ENCODE measurements around the gene ZNF430. TPM values are rescaled to one million over a fixed set of nuclear protein-coding genes. Genes with fewer than 3 reads are reported as not detected.

ZNF430 gene
- total and polyA plus RNA-seq, 8 donors = 2.1 to 9.1 (median 5.1) TPM

DNA sequence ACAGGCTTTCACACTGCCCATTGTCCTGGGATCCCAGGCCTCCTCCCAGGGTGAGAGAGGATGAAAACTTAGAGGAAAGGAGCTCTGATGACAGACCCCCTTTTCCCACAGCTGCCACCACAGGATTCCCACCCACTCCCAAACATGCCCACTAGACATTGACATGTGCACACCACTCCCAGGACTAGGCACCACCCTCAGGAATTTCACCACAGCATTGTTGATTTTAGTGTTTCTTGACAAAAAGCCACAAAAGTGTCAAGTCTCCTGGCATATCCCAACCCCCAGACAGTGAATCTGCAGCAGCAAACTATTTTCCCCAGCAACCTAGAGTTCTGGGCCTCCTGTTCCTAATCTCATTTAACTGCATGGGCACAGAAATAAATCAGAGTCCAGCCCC lies 71.7 kb downstream of the ZNF430 start:
- ATAC-seq = peak; percentile 50 to 93 (median 75)

GRCh38 chr19:21094347-21095025 lies 74.0 kb downstream of the ZNF430 start:
- FAIRE-seq (no peak), DNase-seq (no peak), ATAC-seq (no peak)
- Histone ChIP-seq H3K36me3 (no peaks in the 10 kb centered on the region), H3K27ac (no peak overlapping the region), H3K9me3 (no peaks in the 10 kb centered on the region), H3K27me3 (no peaks in the 10 kb centered on the region), H3K4me3 (no peak overlapping the region), H3K4me1 (peaks cover 0 to 7% (median 0%) of the 10 kb centered on the region in 3 donors)
- 96 to 100% methylated on average over 1 of the region's 1 CpG for WGBS, 2 donors
- intact Hi-C loops (cut with DNase I) = no loop called here
- TF ChIP-seq, protein P1, sequence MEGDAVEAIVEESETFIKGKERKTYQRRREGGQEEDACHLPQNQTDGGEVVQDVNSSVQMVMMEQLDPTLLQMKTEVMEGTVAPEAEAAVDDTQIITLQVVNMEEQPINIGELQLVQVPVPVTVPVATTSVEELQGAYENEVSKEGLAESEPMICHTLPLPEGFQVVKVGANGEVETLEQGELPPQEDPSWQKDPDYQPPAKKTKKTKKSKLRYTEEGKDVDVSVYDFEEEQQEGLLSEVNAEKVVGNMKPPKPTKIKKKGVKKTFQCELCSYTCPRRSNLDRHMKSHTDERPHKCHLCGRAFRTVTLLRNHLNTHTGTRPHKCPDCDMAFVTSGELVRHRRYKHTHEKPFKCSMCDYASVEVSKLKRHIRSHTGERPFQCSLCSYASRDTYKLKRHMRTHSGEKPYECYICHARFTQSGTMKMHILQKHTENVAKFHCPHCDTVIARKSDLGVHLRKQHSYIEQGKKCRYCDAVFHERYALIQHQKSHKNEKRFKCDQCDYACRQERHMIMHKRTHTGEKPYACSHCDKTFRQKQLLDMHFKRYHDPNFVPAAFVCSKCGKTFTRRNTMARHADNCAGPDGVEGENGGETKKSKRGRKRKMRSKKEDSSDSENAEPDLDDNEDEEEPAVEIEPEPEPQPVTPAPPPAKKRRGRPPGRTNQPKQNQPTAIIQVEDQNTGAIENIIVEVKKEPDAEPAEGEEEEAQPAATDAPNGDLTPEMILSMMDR (IDR thresholded peaks at IDR 0.05) = no peak

More for the DNA sequence above, 71.7 kb downstream of the ZNF430 start:
- Histone ChIP-seq H3K9me3 (no peaks in the 10 kb centered on the region), H3K27ac (peak overlapping the region in 1 of 4 donors; percentile 15), H3K36me3 (no peaks in the 10 kb centered on the region), H3K27me3 (no peaks in the 10 kb centered on the region), H3K4me1 (peaks cover 0 to 7% (median 0%) of the 10 kb centered on the region in 3 donors), H3K4me3 (no peak overlapping the region)
- intact Hi-C loops (cut with DNase I) = no loop called here
- FAIRE-seq = no peak
- peak in 3 of 6 donors; percentile 11 to 28 (median 22) for DNase-seq
- TF ChIP-seq, protein P1 (IDR thresholded peaks at IDR 0.05) = no peak

DNA sequence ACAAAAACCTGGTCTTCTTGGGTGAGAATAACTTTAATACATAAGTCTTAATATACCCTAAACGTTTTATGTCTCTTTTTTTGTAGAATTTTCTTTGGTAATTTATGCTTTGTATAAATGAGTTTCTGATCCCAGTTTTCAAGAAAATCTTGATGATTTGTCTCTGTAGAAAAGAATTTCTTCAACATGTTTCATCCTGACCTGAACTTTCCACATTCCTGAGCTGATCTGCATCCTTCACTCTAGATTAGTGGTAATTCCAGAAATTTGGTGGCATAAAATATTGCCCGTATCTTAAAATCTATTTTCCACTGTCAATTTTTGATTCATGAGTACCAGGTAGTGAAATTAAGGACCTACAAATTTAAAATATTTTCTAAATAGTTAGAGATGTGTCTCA lies 77.8 kb downstream of the ZNF430 start:
- TF ChIP-seq, protein P1 (IDR thresholded peaks at IDR 0.05) = no peak
- no peak for FAIRE-seq
- H3K4me3 ChIP-seq = no peak overlapping the region
- no peak overlapping the region for H3K27ac ChIP-seq
- 87 to 92% methylated on average over 2 of the region's 2 CpGs for WGBS, 2 donors
- no peaks in the 10 kb centered on the region for H3K36me3 ChIP-seq
- no peaks in the 10 kb centered on the region for H3K27me3 ChIP-seq
- no peak for DNase-seq
- no peaks in the 10 kb centered on the region for H3K4me1 ChIP-seq
- no peak for ATAC-seq
- intact Hi-C loops (cut with DNase I) = no loop called here
- H3K9me3 ChIP-seq = no peaks in the 10 kb centered on the region

DNA sequence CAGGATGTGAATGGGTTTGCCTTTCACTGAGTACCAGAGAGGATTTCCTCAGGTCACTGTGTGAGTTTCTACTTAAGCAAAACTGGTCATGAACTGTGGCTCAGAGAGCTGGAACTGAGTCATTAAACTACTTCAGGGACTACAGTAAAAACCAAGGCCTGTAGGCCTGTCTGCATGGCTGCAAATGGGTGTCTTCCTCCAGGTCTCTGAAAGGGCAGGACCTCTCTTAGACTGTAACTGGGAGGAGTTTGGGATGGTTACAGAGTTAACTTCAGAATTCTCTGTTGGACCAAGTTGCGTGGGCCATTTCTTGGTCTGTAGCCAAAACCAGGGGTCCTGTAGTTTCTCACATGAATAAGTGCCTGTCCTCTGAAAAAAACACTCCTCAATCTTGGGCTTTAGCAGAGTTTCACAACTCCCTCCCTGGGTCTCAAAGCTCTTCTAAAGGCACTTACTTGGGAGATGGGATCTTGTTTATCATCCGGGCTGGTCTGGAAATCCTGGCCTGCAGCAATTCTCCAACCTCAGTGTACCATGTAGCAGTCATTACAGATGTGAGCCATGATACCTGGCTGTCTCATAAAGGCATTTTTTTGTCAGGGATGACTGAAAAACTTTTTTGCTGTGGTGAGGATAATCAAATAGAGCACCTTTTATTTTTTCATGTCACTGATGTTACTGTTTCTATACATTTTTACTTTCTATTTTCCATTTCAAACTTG lies 81.2 kb downstream of the ZNF430 start:
- H3K27ac ChIP-seq = no peak overlapping the region
- no peak for FAIRE-seq
- DNase-seq = no peak
- no peak overlapping the region for H3K4me3 ChIP-seq
- H3K9me3 ChIP-seq = no peaks in the 10 kb centered on the region
- H3K36me3 ChIP-seq = no peaks in the 10 kb centered on the region
- no peaks in the 10 kb centered on the region for H3K27me3 ChIP-seq
- intact Hi-C loops (cut with DNase I) = no loop called here
- no peaks in the 10 kb centered on the region for H3K4me1 ChIP-seq
- peak in 1 of 4 donors; percentile 20 for ATAC-seq
- WGBS, 2 donors = 82 to 84% methylated on average over 2 of the region's 2 CpGs
- TF ChIP-seq, protein P1 (IDR thresholded peaks at IDR 0.05) = no peak

- H3K4me1 ChIP-seq = no peaks in the 10 kb centered on the region
- ATAC-seq (no peak), DNase-seq (no peak), FAIRE-seq (no peak)
- no peaks in the 10 kb centered on the region for H3K36me3 ChIP-seq
- H3K27ac ChIP-seq = no peak overlapping the region
- no peaks in the 10 kb centered on the region for H3K9me3 ChIP-seq
- TF ChIP-seq, protein P1 (IDR thresholded peaks at IDR 0.05) = no peak
- intact Hi-C loops (cut with DNase I) = no loop called here
- H3K27me3 ChIP-seq = no peaks in the 10 kb centered on the region
- no peak overlapping the region for H3K4me3 ChIP-seq
These were observed 88.7 kb downstream of the ZNF430 start for GRCh38 chr19:21109116-21109515.
